ENCODE results near the gene TTC7B.
A peak's percentile ranks its signal among the peaks of the same experiment; 100 is the strongest.

TTC7B gene

GRCh38 chr14:90575781-90576180, 240.4 kb downstream of the TTC7B start:
- DNase-seq (ENCODE audit: low spot score): no peak

GRCh38 chr14:90575336-90575735, 240.9 kb downstream of the TTC7B start:
- no peak for DNase-seq (ENCODE audit: low spot score)

GRCh38 chr14:90574188-90575131, 241.8 kb downstream of the TTC7B start:
- DNase-seq (ENCODE audit: low spot score): peak; percentile 78

GRCh38 chr14:90573385-90574105, 242.7 kb downstream of the TTC7B start:
- DNase-seq (ENCODE audit: low spot score): peak; percentile 62

- DNase-seq (ENCODE audit: low spot score): no peak
Measured at GRCh38 chr14:90572441-90573150, 243.6 kb downstream of the TTC7B start.

GRCh38 chr14:90571149-90571947, 244.9 kb downstream of the TTC7B start:
- no peak for DNase-seq (ENCODE audit: low spot score)

GRCh38 chr14:90570461-90570860, 245.8 kb downstream of the TTC7B start:
- no peak for DNase-seq (ENCODE audit: low spot score)

GRCh38 chr14:90569606-90570387, 246.4 kb downstream of the TTC7B start:
- no peak for DNase-seq (ENCODE audit: low spot score)

- no peak for DNase-seq (ENCODE audit: low spot score)
Measured at GRCh38 chr14:90569201-90569600, 247.0 kb downstream of the TTC7B start.

- DNase-seq (ENCODE audit: low spot score): peak; percentile 74
Measured at GRCh38 chr14:90568405-90568804, 247.8 kb downstream of the TTC7B start.

- DNase-seq (ENCODE audit: low spot score): peak; percentile 52
Measured at GRCh38 chr14:90567991-90568390, 248.2 kb downstream of the TTC7B start.

- no peak for DNase-seq (ENCODE audit: low spot score)
Measured at GRCh38 chr14:90567191-90567590, 249.0 kb downstream of the TTC7B start.

- DNase-seq (ENCODE audit: low spot score): no peak
Measured at GRCh38 chr14:90566481-90566880, 249.7 kb downstream of the TTC7B start.

- no peak for DNase-seq (ENCODE audit: low spot score)
Measured at GRCh38 chr14:90564496-90564895, 251.7 kb downstream of the TTC7B start.

GRCh38 chr14:90562652-90563051, 253.6 kb downstream of the TTC7B start:
- peak; percentile 41 for DNase-seq (ENCODE audit: low spot score)

GRCh38 chr14:90561920-90562319, 254.3 kb downstream of the TTC7B start:
- DNase-seq (ENCODE audit: low spot score): no peak

- peak; percentile 41 for DNase-seq (ENCODE audit: low spot score)
Measured at GRCh38 chr14:90560991-90561390, 255.2 kb downstream of the TTC7B start.

- DNase-seq (ENCODE audit: low spot score): no peak
Measured at GRCh38 chr14:90560558-90560957, 255.7 kb downstream of the TTC7B start.

- DNase-seq (ENCODE audit: low spot score): peak; percentile 58
Measured at GRCh38 chr14:90559811-90560492, 256.3 kb downstream of the TTC7B start.

GRCh38 chr14:90558983-90559590, 257.1 kb downstream of the TTC7B start:
- no peak for DNase-seq (ENCODE audit: low spot score)
